Measurements from ENCODE around the gene CASKIN1. TPM values are rescaled to one million over a fixed set of nuclear protein-coding genes. Genes with fewer than 3 reads are reported as not detected.

Gene CASKIN1
- polyA plus RNA-seq, 2 of the 4 experiments (the other 2 are of a cell fraction) = 0.27 to 0.87 TPM

DNA sequence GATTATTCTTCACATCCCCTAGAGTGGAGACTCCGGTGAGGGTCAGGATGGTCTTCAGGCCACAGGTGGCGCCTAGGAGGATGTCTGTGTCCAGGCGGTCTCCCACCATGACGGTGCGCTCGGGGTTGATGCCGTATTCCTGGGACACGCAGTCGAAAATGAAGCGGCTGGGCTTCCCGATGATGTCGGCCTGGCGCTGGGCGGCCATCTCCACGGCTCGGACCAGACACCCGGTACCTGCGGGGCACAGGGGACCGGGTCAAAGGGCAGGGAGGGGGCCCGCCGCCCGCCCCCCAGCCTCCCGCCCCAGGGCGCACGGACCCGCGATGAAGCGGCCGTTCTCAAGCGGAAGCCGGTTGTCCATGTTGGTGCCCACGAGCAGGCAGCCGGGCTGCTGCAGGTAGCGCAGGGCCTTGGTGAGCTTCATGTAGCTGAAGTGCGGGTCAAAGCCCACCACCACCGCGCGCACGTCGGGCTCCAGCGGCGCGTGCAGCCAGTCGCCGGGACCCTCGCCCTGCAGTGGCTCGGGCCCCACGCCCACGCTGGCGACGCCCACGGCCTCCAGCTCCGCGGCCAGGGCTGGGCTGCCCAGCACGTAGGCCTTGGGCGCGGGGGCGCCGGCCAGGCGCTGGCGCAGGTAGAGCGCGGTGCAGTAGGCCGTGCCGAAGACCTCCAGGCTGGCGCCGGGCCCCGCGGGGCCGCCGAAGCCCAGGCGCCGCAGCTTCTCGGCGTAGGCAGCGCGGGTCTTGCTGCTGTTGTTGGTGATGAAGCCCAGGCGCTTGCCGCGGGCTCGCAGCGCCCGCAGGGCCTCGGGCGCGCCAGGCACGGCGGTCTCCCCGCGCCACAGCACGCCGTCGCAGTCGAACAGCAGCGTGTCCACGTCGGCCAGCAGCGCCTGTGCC lies 17.7 kb upstream of the CASKIN1 start:
- Histone ChIP-seq H3K9me3 (no peaks in the 10 kb centered on the region), H3K4me3 (peak overlapping the region; percentile 98), H3K4me2 (peak overlapping the region; percentile 100), H3K4me1 (peaks cover 30% of the 10 kb centered on the region), H3K27ac (peak overlapping the region; percentile 89 to 95)
- ATAC-seq (peak in 1 of 2 experiments; percentile 28; a peak in 3 of 6 replicates), DNase-seq (ENCODE audit: low read depth in 1 of 2, low spot score in 1 of 2) (no peak), FAIRE-seq (no peak)
- 0% methylated on average over 18 of the region's 98 CpGs for WGBS (ENCODE audit: missing lambda C conversion rate)
- TF ChIP-seq PHF8 (IDR thresholded peaks at IDR 0.05; ENCODE audit: borderline replicate concordance, low read depth) (peak; percentile 54; the same call in 1 of the 2 replicates), NPAS2 (CRISPR knock-in tag; IDR thresholded peaks at IDR 0.05; ENCODE audit: borderline replicate concordance) (no peak), KDM1A (IDR thresholded peaks at IDR 0.05; ENCODE audit: low read depth) (no peak)
- ChIA-PET POLR2A (interaction anchor here (1.0 to 3.1 kb wide), 9 partner anchors 8 to 468 kb away, joined by 3 to 31 read pairs (median 5); partner anchors contain the start of genes ECI1, KCTD5, MLST8 and TRAF7), CTCF (interaction anchor here (1.0 kb wide), 2 partner anchors 8 to 11 kb away, joined by 3 read pairs; partner anchors contain the start of gene MLST8)

DNA sequence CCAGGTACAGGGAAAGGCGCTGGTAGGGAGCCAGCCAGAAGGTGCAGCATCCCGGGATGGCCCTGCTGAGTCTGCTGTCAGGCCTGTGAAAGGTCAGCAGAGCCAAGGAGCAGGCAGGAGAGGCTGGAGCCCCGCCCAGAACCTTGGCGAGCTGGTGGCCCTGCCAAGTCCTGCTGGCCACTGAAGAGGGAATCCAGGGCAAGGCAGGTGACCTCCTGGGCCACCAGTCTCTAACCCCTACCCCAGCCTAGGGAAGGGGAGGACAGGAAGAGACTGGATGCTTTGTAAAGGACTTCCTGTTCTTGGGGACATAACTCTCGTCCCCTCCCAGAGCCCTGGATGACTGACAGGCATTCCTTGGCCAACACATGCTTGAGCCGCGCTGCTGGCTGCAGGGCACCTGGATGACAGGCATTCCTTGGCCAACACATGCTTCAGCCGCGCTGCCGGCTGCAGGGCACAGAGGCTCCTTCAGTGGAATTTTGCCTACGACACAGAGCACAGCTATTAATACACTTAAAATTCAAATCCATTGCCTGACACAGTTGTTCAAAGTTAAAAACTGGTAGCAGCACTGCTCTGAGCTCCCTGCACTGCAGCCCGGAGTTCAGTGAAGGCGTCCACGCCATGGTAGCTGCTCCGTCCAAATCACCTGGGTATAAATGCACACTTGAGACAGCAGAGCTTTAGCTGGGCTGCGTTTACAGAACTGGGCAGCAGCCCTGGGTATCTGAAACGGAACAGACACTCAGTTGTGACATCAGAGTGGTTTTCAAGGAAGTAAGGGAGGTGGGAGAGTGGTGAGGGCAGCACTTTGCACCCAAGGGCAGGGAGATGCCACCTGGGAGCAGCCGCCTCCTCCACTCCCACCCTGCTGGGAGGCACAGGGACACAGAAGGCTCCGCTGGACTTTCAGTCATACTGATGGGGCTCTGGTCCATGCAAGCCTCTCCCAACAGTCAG lies 16.2 kb upstream of the CASKIN1 start:
- H3K9me3 ChIP-seq = no peaks in the 10 kb centered on the region
- 57% methylated on average over 18 of the region's 19 CpGs for WGBS (ENCODE audit: missing lambda C conversion rate)
- ChIA-PET POLR2A (interaction anchor here (1.1 kb wide), 1 partner anchor 57 kb away, joined by 3 read pairs; the partner anchor contains the start of gene TRAF7), CTCF (interaction anchor here (1.0 to 1.3 kb wide), 3 partner anchors 13 to 288 kb away, joined by 3 read pairs; no protein-coding TSS in a partner anchor)
- peaks cover 30% of the 10 kb centered on the region for H3K4me1 ChIP-seq
- ATAC-seq (no peak), DNase-seq (ENCODE audit: low read depth in 1 of 2, low spot score in 1 of 2) (no peak), FAIRE-seq (no peak)
- H3K4me2 ChIP-seq = peak overlapping the region; percentile 100
- H3K4me3 ChIP-seq = peak overlapping the region; percentile 98
- H3K27ac ChIP-seq = peak overlapping the region in 1 of 2 experiments; percentile 95; a peak in 3 of 6 replicates
- TF ChIP-seq RARB (CRISPR knock-in tag; IDR thresholded peaks at IDR 0.05) (no peak), RAD21 (conservative IDR thresholded peaks at IDR 0.05 in 1 of 2, IDR thresholded peaks at IDR 0.05 in 1 of 2) (no peak), ZNF302 (CRISPR knock-in tag; IDR thresholded peaks at IDR 0.05) (no peak), RCOR1 (IDR thresholded peaks at IDR 0.05; ENCODE audit: low read depth, low read length) (no peak), TFCP2L1 (CRISPR knock-in tag; IDR thresholded peaks at IDR 0.05) (no peak), ELK1 (IDR thresholded peaks at IDR 0.05; ENCODE audit: low read depth, low read length) (no peak), CEBPB (IDR thresholded peaks at IDR 0.05) (no peak), NFE2L2 (conservative IDR thresholded peaks at IDR 0.05; ENCODE audit: low read length) (no peak), CBX8 (IDR thresholded peaks at IDR 0.05) (no peak), REST (IDR thresholded peaks at IDR 0.05) (no peak), CHD2 (IDR thresholded peaks at IDR 0.05; ENCODE audit: low read length, partially characterized antibody) (no peak), FOXS1 (CRISPR knock-in tag; IDR thresholded peaks at IDR 0.05) (no peak), RNF2 (IDR thresholded peaks at IDR 0.05; ENCODE audit: borderline replicate concordance, low read depth) (no peak), CBX2 (IDR thresholded peaks at IDR 0.05; ENCODE audit: borderline replicate concordance, low read depth) (no peak)
- TF ChIP-seq, protein P1, sequence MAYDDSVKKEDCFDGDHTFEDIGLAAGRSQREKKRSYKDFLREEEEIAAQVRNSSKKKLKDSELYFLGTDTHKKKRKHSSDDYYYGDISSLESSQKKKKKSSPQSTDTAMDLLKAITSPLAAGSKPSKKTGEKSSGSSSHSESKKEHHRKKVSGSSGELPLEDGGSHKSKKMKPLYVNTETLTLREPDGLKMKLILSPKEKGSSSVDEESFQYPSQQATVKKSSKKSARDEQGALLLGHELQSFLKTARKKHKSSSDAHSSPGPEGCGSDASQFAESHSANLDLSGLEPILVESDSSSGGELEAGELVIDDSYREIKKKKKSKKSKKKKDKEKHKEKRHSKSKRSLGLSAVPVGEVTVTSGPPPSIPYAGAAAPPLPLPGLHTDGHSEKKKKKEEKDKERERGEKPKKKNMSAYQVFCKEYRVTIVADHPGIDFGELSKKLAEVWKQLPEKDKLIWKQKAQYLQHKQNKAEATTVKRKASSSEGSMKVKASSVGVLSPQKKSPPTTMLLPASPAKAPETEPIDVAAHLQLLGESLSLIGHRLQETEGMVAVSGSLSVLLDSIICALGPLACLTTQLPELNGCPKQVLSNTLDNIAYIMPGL (CRISPR knock-in tag; IDR thresholded peaks at IDR 0.05; ENCODE audit: borderline replicate concordance) = no peak
